Neural cell (in vitro differentiated cells): ENCODE results near the gene TACC3. TPM values are rescaled to one million over a fixed set of nuclear protein-coding genes. Genes with fewer than 3 reads are reported as not detected.

Source experiments
- H2AFZ ChIP-seq: fragments of 200-600, 300-800 bp; sonication (generic), shearing (Covaris generic); 2 replicates; pipeline ENCODE4 v1.6.0; 2014; ENCODE audit warnings: low read depth, mild to moderate bottlenecking, antibody characterized with exemption, low read length, moderate library complexity
- H3F3A ChIP-seq: fragments of 200-600 bp; shearing (Covaris generic); 2 replicates; pipeline ENCODE4 v1.6.1; 2016; ENCODE audit warnings: mild to moderate bottlenecking, moderate library complexity, mixed read lengths, antibody characterized with exemption, low read length; ENCODE audit not compliant: insufficient read depth, poor library complexity, severe bottlenecking
- H3K27ac ChIP-seq: fragments of 200-600, 300-800 bp; sonication (generic), shearing (Covaris generic); 2 replicates; pipeline ENCODE4 v1.5.1; 2014; ENCODE audit warnings: mild to moderate bottlenecking, low read length, moderate library complexity
- H3K27me3 ChIP-seq: fragments of 300-800, 200-600 bp; sonication (generic), shearing (Covaris generic); 2 replicates; pipeline ENCODE4 v1.6.0; 2014; ENCODE audit warnings: mild to moderate bottlenecking, low read depth, low read length, moderate library complexity; ENCODE audit not compliant: insufficient read depth
- H3K36me3 ChIP-seq: fragments of 300-800, 200-600 bp; sonication (generic), shearing (Covaris generic); 2 replicates; pipeline ENCODE4 v1.5.1; 2014; ENCODE audit warnings: mild to moderate bottlenecking, antibody characterized with exemption, low read length, moderate library complexity; ENCODE audit not compliant: insufficient read depth
- H3K4me2 ChIP-seq: fragments of 300-800, 200-600 bp; sonication (generic), shearing (Covaris generic); 2 replicates; pipeline ENCODE4 v1.6.0; 2014; ENCODE audit warnings: mild to moderate bottlenecking, low read length
- H3K4me3 ChIP-seq: fragments of 300-800, 200-600 bp; sonication (generic), shearing (Covaris generic); 2 replicates; pipeline ENCODE4 v1.5.1; 2014; ENCODE audit warnings: mild to moderate bottlenecking, low read length, moderate library complexity
- H3K79me2 ChIP-seq: fragments of 200-600 bp; shearing (Covaris generic); replicated peaks from 2 replicates; pipeline ENCODE4 v1.6.0; 2014; ENCODE audit warnings: mild to moderate bottlenecking, low read length, moderate library complexity; ENCODE audit not compliant: insufficient read depth
- H3K9ac ChIP-seq: fragments of 300-800, 200-600 bp; sonication (generic), shearing (Covaris generic); 2 replicates; pipeline ENCODE4 v1.6.1; 2016; ENCODE audit warnings: mild to moderate bottlenecking, low read length, mixed read lengths
- H3K9me2 ChIP-seq: fragments of 200-600 bp; shearing (Covaris generic); 2 replicates; pipeline ENCODE4 v1.6.1; 2016; ENCODE audit warnings: mild to moderate bottlenecking, low read length, mixed read lengths; ENCODE audit not compliant: insufficient read depth
- H3K9me3 ChIP-seq: fragments of 200-600, 300-800 bp; sonication (generic), shearing (Covaris generic); 2 replicates; pipeline ENCODE4 v1.6.1; 2016; ENCODE audit warnings: mild to moderate bottlenecking, mixed run types, low read length, moderate library complexity, mixed read lengths
- H4K20me1 ChIP-seq: fragments of 200-600 bp; shearing (Covaris generic); 2 replicates; pipeline ENCODE4 v1.6.1; 2016; ENCODE audit warnings: mild to moderate bottlenecking, mixed run types; ENCODE audit not compliant: insufficient read depth
- EP300 ChIP-seq: fragments of 450-650 bp; conservative IDR thresholded peaks from 2 replicates; pipeline ENCODE4 v1.6.1; 2014; ENCODE audit warnings: antibody characterized with exemption, mild to moderate bottlenecking, moderate library complexity; ENCODE audit not compliant: poor library complexity, severe bottlenecking
- EZH2 ChIP-seq: fragments of 200-600, 300-800 bp; shearing (Covaris generic), sonication (generic); IDR thresholded peaks from 2 replicates; pipeline ENCODE4 v1.6.1; 2014; ENCODE audit warnings: antibody characterized with exemption, low read length, borderline replicate concordance, mild to moderate bottlenecking; ENCODE audit not compliant: insufficient read depth, poor library complexity, severe bottlenecking
- MXI1 ChIP-seq: fragments of 450-650 bp; conservative IDR thresholded peaks from 2 replicates; pipeline ENCODE4 v1.6.1; 2014; ENCODE audit warnings: antibody characterized with exemption, mild to moderate bottlenecking; ENCODE audit not compliant: poor library complexity, severe bottlenecking
- POLR2AphosphoS5 ChIP-seq: IDR thresholded peaks from 2 replicates; pipeline ENCODE4 v1.6.1; 2012
- RAD21 ChIP-seq: fragments of 450-650 bp; conservative IDR thresholded peaks from 2 replicates; pipeline ENCODE4 v1.6.1; 2014; ENCODE audit warnings: antibody characterized with exemption, mild to moderate bottlenecking, moderate library complexity
- SMC3 ChIP-seq: fragments of 450-650 bp; conservative IDR thresholded peaks from 2 replicates; pipeline ENCODE4 v1.6.1; 2014; ENCODE audit warnings: antibody characterized with exemption, mild to moderate bottlenecking, moderate library complexity; ENCODE audit not compliant: poor library complexity
- TAF1 ChIP-seq: IDR thresholded peaks from 2 replicates; pipeline ENCODE4 v1.6.1; 2012; ENCODE audit warnings: low read depth
- polyA plus RNA-seq: library from polyadenylated mRNA; depleted of rRNA; stranded (reverse); fragments of >200 nt; gene quantifications from 2 replicates; pipeline ENCODE4 v1.2.3, GENCODE V29; 2014
- TF ChIP-seq, protein P1 (sequence below): IDR thresholded peaks from 2 replicates; pipeline ENCODE4 v1.6.1; 2012; ENCODE audit warnings: borderline replicate concordance
- TF ChIP-seq, protein P2 (sequence below): fragments of 450-650 bp; IDR thresholded peaks from 2 replicates; pipeline ENCODE4 v1.5.1; 2014; ENCODE audit warnings: antibody characterized with exemption, mild to moderate bottlenecking, moderate library complexity; ENCODE audit not compliant: poor library complexity, severe bottlenecking

TACC3 gene
- polyA plus RNA-seq, 1 donor from 2014 or later = 2.6 TPM

DNA sequence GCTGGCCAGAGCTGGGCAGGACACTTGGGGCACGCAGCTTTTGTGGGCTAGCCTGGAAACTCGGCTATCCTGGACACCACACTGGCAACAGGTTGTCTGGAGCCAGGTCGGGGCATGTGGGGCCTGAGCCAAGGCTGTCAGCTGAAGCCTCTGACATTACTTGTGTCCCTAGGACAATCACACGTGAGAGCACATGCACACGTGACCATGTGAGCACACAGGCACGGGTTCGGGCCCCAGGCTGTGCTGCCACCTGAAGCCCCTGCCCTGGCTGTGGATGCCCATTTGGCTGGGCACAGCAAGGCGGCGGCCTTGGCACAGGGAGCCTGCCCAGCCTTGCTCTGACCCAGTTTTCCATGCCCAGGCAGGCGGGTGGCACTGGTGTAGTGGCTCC is 63.1 kb downstream of the TACC3 start:
- Histone ChIP-seq H3K27me3 (no peaks in the 10 kb centered on the region), H3K27ac (no peak overlapping the region), H3K4me3 (no peak overlapping the region), H3F3A (no peaks in the 10 kb centered on the region), H3K79me2 (no peaks in the 10 kb centered on the region), H2AFZ (no peak overlapping the region), H3K9me3 (no peaks in the 10 kb centered on the region), H3K36me3 (no peaks in the 10 kb centered on the region), H3K9me2 (no peaks in the 10 kb centered on the region), H4K20me1 (no peaks in the 10 kb centered on the region), H3K4me2 (no peak overlapping the region), H3K9ac (no peak overlapping the region)
- no peak for TF ChIP-seq TAF1

DNA sequence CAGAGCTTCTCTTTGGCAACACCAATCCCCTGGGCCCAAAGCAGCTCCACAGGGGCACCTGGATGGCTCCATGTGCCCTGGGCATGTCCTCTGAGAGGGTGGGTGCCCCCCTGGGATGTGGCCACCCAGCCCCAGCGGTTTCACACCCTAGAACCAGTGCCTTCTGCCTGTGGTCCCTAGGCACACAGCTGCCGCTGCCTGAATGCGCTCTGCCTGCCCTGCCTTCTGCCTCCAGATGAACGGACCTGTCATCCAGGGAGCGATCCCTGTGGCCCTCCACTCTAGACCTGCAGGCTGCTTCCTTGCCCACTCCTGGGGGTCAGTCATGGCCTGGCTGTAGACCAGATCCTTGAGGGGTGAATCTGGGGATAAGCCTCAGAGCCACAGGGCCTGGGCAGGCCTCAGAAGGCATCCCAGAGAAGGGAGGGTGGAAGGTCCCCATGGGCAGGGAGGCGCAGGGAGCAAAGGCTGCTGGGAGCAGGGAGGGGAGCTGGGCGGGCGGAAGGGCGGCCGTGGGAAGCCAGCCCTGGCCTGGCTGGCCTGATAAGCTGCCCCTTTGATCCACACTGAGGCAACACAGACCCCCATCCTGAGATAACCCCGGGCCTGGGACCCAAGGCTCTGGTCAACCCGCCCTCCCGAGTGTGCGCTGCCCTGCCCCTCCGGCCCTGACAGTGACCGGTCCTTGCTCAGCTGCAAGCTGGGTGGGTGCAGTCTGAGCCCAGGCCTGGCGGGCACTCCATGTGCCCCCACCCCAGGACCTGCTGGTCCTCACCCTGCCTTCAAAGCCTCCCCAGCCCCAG is 63.7 kb downstream of the TACC3 start:
- no peaks in the 10 kb centered on the region for H3F3A ChIP-seq
- TF ChIP-seq, protein P1, sequence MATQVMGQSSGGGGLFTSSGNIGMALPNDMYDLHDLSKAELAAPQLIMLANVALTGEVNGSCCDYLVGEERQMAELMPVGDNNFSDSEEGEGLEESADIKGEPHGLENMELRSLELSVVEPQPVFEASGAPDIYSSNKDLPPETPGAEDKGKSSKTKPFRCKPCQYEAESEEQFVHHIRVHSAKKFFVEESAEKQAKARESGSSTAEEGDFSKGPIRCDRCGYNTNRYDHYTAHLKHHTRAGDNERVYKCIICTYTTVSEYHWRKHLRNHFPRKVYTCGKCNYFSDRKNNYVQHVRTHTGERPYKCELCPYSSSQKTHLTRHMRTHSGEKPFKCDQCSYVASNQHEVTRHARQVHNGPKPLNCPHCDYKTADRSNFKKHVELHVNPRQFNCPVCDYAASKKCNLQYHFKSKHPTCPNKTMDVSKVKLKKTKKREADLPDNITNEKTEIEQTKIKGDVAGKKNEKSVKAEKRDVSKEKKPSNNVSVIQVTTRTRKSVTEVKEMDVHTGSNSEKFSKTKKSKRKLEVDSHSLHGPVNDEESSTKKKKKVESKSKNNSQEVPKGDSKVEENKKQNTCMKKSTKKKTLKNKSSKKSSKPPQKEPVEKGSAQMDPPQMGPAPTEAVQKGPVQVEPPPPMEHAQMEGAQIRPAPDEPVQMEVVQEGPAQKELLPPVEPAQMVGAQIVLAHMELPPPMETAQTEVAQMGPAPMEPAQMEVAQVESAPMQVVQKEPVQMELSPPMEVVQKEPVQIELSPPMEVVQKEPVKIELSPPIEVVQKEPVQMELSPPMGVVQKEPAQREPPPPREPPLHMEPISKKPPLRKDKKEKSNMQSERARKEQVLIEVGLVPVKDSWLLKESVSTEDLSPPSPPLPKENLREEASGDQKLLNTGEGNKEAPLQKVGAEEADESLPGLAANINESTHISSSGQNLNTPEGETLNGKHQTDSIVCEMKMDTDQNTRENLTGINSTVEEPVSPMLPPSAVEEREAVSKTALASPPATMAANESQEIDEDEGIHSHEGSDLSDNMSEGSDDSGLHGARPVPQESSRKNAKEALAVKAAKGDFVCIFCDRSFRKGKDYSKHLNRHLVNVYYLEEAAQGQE = no peak
- TF ChIP-seq EZH2 = no peak
- no peak for TF ChIP-seq MXI1
- TF ChIP-seq SMC3 = no peak
- TF ChIP-seq, protein P2, sequence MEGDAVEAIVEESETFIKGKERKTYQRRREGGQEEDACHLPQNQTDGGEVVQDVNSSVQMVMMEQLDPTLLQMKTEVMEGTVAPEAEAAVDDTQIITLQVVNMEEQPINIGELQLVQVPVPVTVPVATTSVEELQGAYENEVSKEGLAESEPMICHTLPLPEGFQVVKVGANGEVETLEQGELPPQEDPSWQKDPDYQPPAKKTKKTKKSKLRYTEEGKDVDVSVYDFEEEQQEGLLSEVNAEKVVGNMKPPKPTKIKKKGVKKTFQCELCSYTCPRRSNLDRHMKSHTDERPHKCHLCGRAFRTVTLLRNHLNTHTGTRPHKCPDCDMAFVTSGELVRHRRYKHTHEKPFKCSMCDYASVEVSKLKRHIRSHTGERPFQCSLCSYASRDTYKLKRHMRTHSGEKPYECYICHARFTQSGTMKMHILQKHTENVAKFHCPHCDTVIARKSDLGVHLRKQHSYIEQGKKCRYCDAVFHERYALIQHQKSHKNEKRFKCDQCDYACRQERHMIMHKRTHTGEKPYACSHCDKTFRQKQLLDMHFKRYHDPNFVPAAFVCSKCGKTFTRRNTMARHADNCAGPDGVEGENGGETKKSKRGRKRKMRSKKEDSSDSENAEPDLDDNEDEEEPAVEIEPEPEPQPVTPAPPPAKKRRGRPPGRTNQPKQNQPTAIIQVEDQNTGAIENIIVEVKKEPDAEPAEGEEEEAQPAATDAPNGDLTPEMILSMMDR = no peak
- no peak for TF ChIP-seq TAF1
- TF ChIP-seq EP300 = no peak
- TF ChIP-seq POLR2AphosphoS5 = no peak
- no peak overlapping the region for H2AFZ ChIP-seq
- H3K79me2 ChIP-seq = no peaks in the 10 kb centered on the region
- H3K9me3 ChIP-seq = no peaks in the 10 kb centered on the region
- no peak overlapping the region for H3K27ac ChIP-seq
- no peak overlapping the region for H3K4me3 ChIP-seq
- no peaks in the 10 kb centered on the region for H3K27me3 ChIP-seq
- H3K4me2 ChIP-seq = no peak overlapping the region
- no peaks in the 10 kb centered on the region for H3K9me2 ChIP-seq
- no peaks in the 10 kb centered on the region for H3K36me3 ChIP-seq
- no peaks in the 10 kb centered on the region for H4K20me1 ChIP-seq
- no peak overlapping the region for H3K9ac ChIP-seq

DNA sequence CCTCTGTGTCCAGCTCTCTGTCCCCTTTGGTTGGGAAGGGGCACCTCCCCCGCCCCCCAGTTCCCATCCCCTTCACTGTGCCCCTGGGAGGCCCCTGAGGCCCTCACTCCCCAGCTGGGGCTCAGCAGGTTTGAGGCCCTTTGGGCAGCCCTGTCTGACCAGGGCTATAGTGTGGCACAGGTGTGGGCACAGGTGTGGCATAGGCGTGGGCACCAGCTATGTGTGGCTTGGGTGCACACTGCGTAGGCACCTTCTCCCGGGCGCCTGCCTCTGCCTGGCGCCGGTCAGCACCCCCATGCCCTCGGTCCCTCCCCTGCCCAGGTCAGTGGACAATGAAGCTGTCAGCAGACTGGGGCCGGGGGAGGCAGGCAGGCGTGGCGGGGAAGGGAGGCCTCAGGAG is 64.3 kb downstream of the TACC3 start:
- H3K4me2 ChIP-seq = no peak overlapping the region
- H3K9ac ChIP-seq = no peak overlapping the region
- no peaks in the 10 kb centered on the region for H3K9me2 ChIP-seq
- H2AFZ ChIP-seq = no peak overlapping the region
- H3K79me2 ChIP-seq = no peaks in the 10 kb centered on the region
- TF ChIP-seq TAF1 (no peak), SMC3 (no peak), POLR2AphosphoS5 (no peak), EZH2 (no peak), RAD21 (no peak), EP300 (no peak), MXI1 (no peak)
- TF ChIP-seq, protein P1 = no peak
- TF ChIP-seq, protein P2 = no peak
- no peak overlapping the region for H3K4me3 ChIP-seq
- H3K27me3 ChIP-seq = no peaks in the 10 kb centered on the region
- H3K36me3 ChIP-seq = no peaks in the 10 kb centered on the region
- no peaks in the 10 kb centered on the region for H4K20me1 ChIP-seq
- no peaks in the 10 kb centered on the region for H3F3A ChIP-seq
- no peak overlapping the region for H3K27ac ChIP-seq
- H3K9me3 ChIP-seq = no peaks in the 10 kb centered on the region
